Activated CD4-positive, alpha-beta memory T cell treated with anti-CD3 and anti-CD28 coated beads for 36 hours (primary cell): ENCODE data around the gene AREG. TPM values are rescaled to one million over a fixed set of nuclear protein-coding genes. Genes with fewer than 3 reads are reported as not detected.

ENCODE experiments used
- CTCF ChIA-PET: fragments of 350-600 bp; sonication (Branson Sonifier 250); formaldehyde crosslinking; loops from one replicate; lab custom pipeline; 2021; ENCODE audit warnings: antibody characterized with exemption, inconsistent platforms; lab: Charles Lee
- POLR2A ChIA-PET: fragments of 350-600 bp; sonication (Branson Sonifier 250); formaldehyde crosslinking; loops from one replicate; lab custom pipeline; 2021; ENCODE audit warnings: antibody characterized with exemption; lab: Charles Lee
- DNase-seq: peaks from one replicate; pipeline ENCODE4 v3.0.0-alpha.2; 2020
- H3K27ac Mint-ChIP-seq: one replicate; pipeline ENCODE4 v1.8.0; 2021; ENCODE audit warnings: mixed read lengths
- H3K27me3 Mint-ChIP-seq: one replicate; pipeline ENCODE4 v1.8.0; 2021; ENCODE audit warnings: mixed read lengths
- H3K36me3 Mint-ChIP-seq: one replicate; pipeline ENCODE4 v1.8.0; 2021; ENCODE audit warnings: mixed read lengths
- H3K4me1 Mint-ChIP-seq: one replicate; pipeline ENCODE4 v1.8.0; 2021; ENCODE audit warnings: low read depth, mixed read lengths
- H3K4me3 Mint-ChIP-seq: one replicate; pipeline ENCODE4 v1.8.0; 2021; ENCODE audit warnings: mild to moderate bottlenecking, mixed read lengths
- H3K9me3 Mint-ChIP-seq: one replicate; pipeline ENCODE4 v1.8.0; 2021; ENCODE audit warnings: mixed read lengths
- intact Hi-C: fragments of 100-400 bp; cut with micrococcal nuclease; formaldehyde crosslinking; loops from one replicate; pipeline ENCODE4 v1.15.1; 2023
- total RNA-seq, 2 experiments: library from RNA; stranded (reverse); gene quantifications; one replicate each; pipeline ENCODE4 v1.2.3, GENCODE V29; 2021

The AREG gene
- total RNA-seq, 2 experiments from 2014 or later, result 0.36 to 0.74 TPM

DNA sequence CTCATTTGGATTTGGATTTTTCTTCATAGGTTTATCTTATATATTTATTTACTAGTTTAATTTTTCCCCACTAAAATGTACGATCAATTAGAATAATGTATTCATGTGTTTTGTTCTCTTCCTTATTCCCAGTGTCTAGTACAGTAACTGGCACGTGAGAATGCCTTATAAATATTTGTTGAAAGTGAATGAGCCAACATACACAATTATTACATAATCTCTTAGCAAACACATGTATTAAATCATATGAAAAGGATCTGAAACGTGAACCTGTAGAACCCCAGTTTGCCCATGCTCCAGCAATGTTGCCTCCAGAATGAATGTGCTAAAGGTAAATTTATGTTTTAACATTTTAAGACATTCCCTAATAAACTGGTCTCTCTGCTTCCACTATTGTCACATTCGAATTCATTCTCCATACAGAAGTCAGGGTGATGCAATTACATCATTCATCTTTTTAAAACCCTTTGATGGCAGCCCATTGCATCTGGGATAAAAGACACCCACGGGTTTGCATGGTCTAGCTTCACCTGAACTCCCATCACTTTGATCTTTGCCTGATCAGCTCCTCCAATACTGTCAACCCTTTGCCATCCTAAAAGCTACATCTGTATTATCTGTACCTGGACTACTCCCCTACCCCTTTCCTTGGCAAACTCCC is 30.7 kb upstream of the AREG start:
- Mint-ChIP-seq H3K4me3 (no peak overlapping the region), H3K4me1 (no peaks in the 10 kb centered on the region), H3K27me3 (peaks cover 11% of the 10 kb centered on the region), H3K27ac (no peak overlapping the region), H3K9me3 (no peaks in the 10 kb centered on the region), H3K36me3 (no peaks in the 10 kb centered on the region)
- POLR2A ChIA-PET, result no interaction called here
- intact Hi-C loops, result no loop called here
- CTCF ChIA-PET, result interaction anchor here (1.0 kb wide), 1 partner anchor 44 kb away, joined by 3 read pairs; no protein-coding TSS in a partner anchor
- no peak for DNase-seq

DNA sequence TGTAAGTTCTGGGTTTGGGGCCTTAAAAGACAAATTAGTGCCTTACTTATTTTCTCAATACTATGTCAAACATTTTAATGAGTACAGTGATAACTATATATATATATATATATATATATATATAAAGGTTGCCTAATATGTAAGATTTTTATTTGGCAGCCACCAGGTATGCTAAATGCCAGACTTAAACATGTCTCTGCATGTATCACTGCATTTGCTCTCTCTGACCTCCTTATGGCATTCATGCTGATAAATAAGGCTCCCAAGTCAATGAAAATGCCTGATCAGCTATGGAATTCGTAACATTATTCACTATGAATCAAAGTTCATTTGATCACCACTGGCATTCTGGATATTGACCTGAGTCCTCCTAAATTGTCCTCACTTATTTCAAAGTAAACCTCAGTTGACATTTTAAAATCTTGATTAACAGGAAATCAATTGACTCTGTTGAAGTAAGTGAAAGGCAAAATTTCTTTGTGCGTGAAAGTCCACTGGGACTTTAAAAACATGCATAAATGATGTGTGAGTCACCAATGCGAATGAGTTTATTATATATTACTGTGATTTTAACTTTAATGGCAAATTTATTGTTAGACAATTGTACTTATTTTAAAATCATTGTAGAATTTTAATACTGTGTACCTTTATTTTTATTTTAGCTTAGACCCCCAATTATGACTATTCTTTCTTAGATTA is 29.2 kb upstream of the AREG start:
- no peaks in the 10 kb centered on the region for H3K4me1 Mint-ChIP-seq
- CTCF ChIA-PET, result interaction anchor here (1.0 kb wide), 1 partner anchor 45 kb away, joined by 3 read pairs; no protein-coding TSS in a partner anchor
- POLR2A ChIA-PET, result no interaction called here
- H3K27me3 Mint-ChIP-seq, result peaks cover 6% of the 10 kb centered on the region
- no peaks in the 10 kb centered on the region for H3K36me3 Mint-ChIP-seq
- DNase-seq, result no peak
- H3K9me3 Mint-ChIP-seq, result no peaks in the 10 kb centered on the region
- no peak overlapping the region for H3K4me3 Mint-ChIP-seq
- no peak overlapping the region for H3K27ac Mint-ChIP-seq
- intact Hi-C loops, result no loop called here

DNA sequence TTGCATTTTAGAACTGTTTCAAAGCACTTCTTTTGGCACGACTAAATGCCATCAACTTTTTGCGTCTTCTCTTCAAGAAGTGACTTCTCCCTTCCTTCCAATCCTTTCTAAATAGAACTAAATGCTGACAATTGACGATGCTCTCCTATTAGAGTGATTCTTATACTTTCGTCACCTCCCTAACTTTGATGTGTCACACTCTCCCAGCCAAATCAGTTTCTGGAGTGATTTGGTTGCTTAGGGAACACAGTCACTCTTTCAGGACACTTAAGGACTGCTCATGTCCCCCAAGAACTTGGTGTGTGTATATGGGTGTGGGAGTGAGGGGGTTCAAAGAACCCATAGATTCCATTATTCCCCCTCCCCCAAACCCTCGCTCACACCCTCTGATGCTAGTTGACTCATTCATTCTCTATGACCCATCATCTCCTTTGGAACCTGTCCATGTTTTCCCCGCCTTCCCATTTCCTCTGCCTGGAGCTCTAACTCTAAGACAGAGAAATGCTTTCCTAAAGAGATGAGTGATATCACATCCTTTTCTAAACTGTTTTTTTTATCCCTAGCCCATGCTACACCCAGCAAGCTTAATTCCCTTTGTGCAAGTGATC is 26.8 kb upstream of the AREG start:
- no peak for DNase-seq
- Mint-ChIP-seq H3K9me3 (no peaks in the 10 kb centered on the region), H3K4me1 (no peaks in the 10 kb centered on the region), H3K27ac (no peak overlapping the region), H3K4me3 (no peak overlapping the region), H3K27me3 (peaks cover 8% of the 10 kb centered on the region), H3K36me3 (no peaks in the 10 kb centered on the region)
- intact Hi-C loops, result no loop called here
- ChIA-PET CTCF (no interaction called here), POLR2A (no interaction called here)

DNA sequence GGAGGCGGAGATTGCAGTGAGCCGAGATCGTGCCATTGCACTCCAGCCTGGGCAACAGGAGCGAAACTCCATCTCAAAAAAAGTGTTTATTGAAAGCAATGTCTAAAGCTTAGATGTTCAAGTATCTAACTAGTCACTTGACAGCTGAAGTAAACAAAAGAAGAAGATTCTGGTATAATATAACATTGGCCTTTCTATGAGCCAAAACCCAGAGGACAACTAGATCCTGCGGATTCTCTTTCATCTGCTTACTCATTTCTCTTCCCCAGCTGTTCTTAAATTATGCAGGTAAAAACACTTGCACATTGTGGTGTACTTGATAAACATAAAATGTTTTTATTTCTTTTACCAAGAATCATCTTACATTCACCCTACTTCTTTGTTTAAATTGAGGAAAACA is 24.1 kb upstream of the AREG start:
- H3K9me3 Mint-ChIP-seq, result no peaks in the 10 kb centered on the region
- no peak overlapping the region for H3K4me3 Mint-ChIP-seq
- no peak overlapping the region for H3K27ac Mint-ChIP-seq
- no peaks in the 10 kb centered on the region for H3K36me3 Mint-ChIP-seq
- peaks cover 7% of the 10 kb centered on the region for H3K27me3 Mint-ChIP-seq
- DNase-seq, result no peak
- POLR2A ChIA-PET, result no interaction called here
- intact Hi-C loops, result no loop called here
- H3K4me1 Mint-ChIP-seq, result no peaks in the 10 kb centered on the region
- CTCF ChIA-PET, result no interaction called here

DNA sequence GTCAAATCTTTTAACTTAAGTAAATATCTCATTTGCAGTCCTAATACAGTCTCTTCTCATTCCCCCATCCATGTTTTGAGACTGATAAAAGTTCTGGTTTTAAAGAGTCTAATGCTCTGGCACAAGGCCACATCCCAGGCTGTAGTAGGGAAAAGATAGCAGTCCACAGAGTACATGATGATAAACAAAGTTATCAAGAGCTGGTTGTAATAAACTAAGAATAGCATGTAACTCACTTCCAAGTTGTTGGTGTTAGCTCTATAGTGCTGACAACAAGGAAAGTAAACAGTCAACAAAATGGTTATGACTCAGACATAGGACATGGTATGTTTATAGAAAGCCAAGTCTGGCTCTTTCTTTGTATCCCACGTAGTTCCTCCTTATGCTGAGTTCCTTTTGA is 21.8 kb upstream of the AREG start:
- intact Hi-C loops, result no loop called here
- no peaks in the 10 kb centered on the region for H3K9me3 Mint-ChIP-seq
- POLR2A ChIA-PET, result no interaction called here
- DNase-seq, result no peak
- no peaks in the 10 kb centered on the region for H3K36me3 Mint-ChIP-seq
- no peaks in the 10 kb centered on the region for H3K4me1 Mint-ChIP-seq
- no peak overlapping the region for H3K27ac Mint-ChIP-seq
- H3K4me3 Mint-ChIP-seq, result no peak overlapping the region
- CTCF ChIA-PET, result no interaction called here
- peaks cover 4% of the 10 kb centered on the region for H3K27me3 Mint-ChIP-seq

DNA sequence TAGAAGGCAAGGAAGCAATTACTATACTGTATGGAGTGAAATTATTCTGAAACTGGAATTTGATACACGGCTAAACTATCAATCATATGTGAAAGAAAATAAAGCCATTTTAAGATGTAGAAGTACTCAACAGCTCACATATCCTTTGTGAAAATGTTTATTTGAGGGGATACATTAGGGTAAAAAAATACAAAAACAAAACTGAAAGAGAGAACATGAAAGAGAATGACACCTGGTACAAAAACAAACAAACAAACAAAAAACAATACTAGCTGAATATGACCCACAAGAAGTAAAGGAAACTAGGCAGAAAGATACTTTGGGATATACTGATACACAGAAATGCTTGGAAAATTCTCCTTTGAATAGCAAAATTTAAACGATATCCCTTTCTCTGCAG is 20.8 kb upstream of the AREG start:
- H3K4me3 Mint-ChIP-seq, result no peak overlapping the region
- H3K4me1 Mint-ChIP-seq, result no peaks in the 10 kb centered on the region
- no peak for DNase-seq
- intact Hi-C loops, result no loop called here
- ChIA-PET POLR2A (no interaction called here), CTCF (interaction anchor here (0.8 kb wide), 1 partner anchor 22 kb away, joined by 3 read pairs; no protein-coding TSS in a partner anchor)
- H3K27me3 Mint-ChIP-seq, result peaks cover 4% of the 10 kb centered on the region
- H3K9me3 Mint-ChIP-seq, result no peaks in the 10 kb centered on the region
- no peaks in the 10 kb centered on the region for H3K36me3 Mint-ChIP-seq
- no peak overlapping the region for H3K27ac Mint-ChIP-seq

DNA sequence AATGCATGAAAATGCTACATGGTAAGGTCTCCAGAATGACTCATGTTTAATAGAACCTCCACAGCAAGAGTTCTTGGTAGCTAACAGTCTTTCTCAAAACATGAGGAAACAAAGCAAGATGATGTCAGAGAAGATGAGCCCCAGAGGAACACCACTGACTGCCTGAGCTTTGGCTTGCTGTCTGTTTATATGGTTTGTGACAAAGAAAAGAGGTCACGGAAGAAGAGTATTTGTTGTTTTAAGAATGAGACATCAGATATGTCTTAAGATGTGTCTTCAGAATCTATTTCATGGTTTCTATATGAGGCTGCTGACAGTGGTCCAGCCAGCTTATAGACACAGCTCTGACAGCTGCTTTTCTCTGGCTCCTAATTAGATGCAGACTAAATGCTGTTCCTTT is 18.8 kb upstream of the AREG start:
- intact Hi-C loops, result no loop called here
- Mint-ChIP-seq H3K4me1 (no peaks in the 10 kb centered on the region), H3K27me3 (peaks cover 4% of the 10 kb centered on the region), H3K36me3 (no peaks in the 10 kb centered on the region), H3K4me3 (no peak overlapping the region), H3K27ac (no peak overlapping the region), H3K9me3 (no peaks in the 10 kb centered on the region)
- no peak for DNase-seq
- CTCF ChIA-PET, result no interaction called here
- POLR2A ChIA-PET, result no interaction called here

DNA sequence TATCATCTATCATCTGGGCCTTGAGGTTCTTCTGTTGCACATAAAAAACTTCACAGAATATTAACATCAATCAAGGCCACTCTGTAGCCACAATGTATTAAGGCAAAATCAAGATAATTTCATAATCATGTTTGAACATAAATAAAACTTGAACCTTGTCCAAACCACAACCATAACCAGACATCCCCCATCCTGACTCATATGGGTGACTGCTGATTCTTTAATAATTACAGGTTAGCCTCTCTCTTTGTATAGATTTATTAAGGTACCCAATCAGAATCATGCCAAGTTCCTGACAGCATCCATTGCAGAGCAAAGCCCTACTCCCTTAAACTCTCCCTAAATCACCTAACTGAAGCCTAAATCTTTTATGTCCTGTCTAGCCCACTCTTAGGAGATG is 16.7 kb upstream of the AREG start:
- intact Hi-C loops, result no loop called here
- H3K4me1 Mint-ChIP-seq, result no peaks in the 10 kb centered on the region
- ChIA-PET POLR2A (no interaction called here), CTCF (interaction anchor here (0.7 kb wide), 1 partner anchor 241 kb away, joined by 3 read pairs; no protein-coding TSS in a partner anchor)
- no peak for DNase-seq
- H3K4me3 Mint-ChIP-seq, result no peak overlapping the region
- no peaks in the 10 kb centered on the region for H3K9me3 Mint-ChIP-seq
- no peak overlapping the region for H3K27ac Mint-ChIP-seq
- peaks cover 2% of the 10 kb centered on the region for H3K27me3 Mint-ChIP-seq
- H3K36me3 Mint-ChIP-seq, result no peaks in the 10 kb centered on the region

DNA sequence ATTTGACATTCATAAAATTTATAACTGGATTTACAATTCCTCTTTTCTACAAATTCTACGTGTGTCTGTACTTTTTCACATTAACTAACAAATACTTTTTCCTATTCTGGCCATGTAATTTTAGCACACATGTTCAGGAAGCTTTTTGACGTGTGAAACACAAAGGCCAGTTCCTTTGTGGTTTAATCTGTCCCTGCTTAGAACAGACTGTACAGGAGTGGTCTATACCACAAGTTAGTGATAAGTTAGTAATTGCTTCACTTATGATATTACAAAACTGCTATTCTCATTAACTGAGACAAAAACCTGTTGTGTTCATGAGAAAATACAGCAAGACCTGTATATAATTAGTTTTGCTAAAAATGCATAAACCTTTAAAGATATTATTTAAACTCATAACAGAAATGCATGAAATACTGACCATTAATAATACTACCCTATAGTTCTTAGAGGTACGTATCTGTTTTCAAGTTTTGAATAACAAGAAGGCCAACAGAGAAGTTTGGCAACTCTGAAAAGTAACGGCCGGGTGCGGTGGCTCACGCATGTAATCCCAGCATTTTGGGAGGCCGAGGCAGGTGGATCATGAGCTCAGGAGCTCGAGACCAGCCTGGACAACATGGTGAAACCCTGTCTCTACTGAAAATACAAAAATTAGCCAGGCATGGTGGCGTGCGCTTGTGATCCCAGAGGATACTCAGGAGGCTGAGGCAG is 13.7 kb upstream of the AREG start:
- DNase-seq, result no peak
- no peaks in the 10 kb centered on the region for H3K9me3 Mint-ChIP-seq
- no peak overlapping the region for H3K27ac Mint-ChIP-seq
- intact Hi-C loops, result no loop called here
- no peak overlapping the region for H3K4me3 Mint-ChIP-seq
- H3K27me3 Mint-ChIP-seq, result peaks cover 2% of the 10 kb centered on the region
- ChIA-PET CTCF (no interaction called here), POLR2A (no interaction called here)
- H3K4me1 Mint-ChIP-seq, result no peaks in the 10 kb centered on the region
- no peaks in the 10 kb centered on the region for H3K36me3 Mint-ChIP-seq

DNA sequence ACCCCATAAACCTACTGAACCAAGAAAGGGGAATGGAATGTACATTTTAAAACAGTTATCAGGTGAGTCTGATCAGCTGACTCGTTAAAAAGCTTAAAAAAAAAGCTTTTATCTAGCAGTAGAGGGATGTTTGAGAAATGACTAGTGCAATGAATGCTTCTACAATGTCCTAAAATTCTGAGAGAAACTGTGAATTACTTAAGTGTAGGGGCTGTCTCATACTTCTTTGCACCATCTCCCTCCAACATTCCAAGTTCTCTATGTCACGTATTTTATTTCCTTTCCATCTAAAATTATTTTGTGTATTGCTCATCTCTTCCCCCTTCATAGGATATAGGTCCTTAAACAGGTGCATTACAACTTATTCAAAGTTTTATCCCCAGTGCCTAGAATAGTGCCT is 11.9 kb upstream of the AREG start:
- Mint-ChIP-seq H3K27me3 (peaks cover 3% of the 10 kb centered on the region), H3K4me3 (no peak overlapping the region), H3K36me3 (no peaks in the 10 kb centered on the region), H3K27ac (no peak overlapping the region), H3K9me3 (no peaks in the 10 kb centered on the region), H3K4me1 (no peaks in the 10 kb centered on the region)
- DNase-seq, result no peak
- POLR2A ChIA-PET, result no interaction called here
- CTCF ChIA-PET, result interaction anchor here (0.7 kb wide), 1 partner anchor 39 kb away, joined by 3 read pairs; no protein-coding TSS in a partner anchor
- intact Hi-C loops, result no loop called here

DNA sequence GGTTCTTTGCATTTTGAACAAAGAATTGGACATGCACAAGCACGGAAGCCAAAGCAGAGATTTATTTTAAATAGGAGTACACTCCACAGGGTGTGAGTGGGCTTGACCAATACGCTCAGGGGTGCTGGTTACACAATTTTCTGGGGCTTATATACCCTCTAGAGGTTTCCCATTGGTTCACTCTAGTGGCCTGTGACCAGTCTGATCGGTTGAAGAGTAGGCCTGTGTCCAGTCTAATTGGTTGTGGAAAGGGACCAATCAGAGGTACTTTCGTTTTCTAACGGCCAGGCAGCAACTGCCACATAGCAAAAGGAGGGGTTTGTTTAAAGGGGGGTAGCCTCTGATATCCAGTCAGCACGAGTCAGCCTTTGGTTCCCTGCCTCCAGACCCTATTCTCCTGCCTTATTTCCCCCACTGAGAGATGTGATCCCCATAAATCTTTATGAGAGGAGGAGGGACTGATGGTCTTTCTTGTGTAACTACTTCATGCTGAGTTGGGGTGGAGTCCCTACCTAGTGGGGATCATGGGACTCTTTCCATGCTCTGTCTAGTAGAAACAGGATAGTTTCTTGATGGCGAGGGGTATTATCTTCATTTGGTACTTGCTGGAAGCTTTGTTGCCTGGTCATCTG is 11.3 kb upstream of the AREG start:
- CTCF ChIA-PET, result no interaction called here
- Mint-ChIP-seq H3K4me3 (no peak overlapping the region), H3K9me3 (no peaks in the 10 kb centered on the region), H3K27me3 (peaks cover 3% of the 10 kb centered on the region), H3K36me3 (no peaks in the 10 kb centered on the region), H3K27ac (no peak overlapping the region), H3K4me1 (no peaks in the 10 kb centered on the region)
- POLR2A ChIA-PET, result no interaction called here
- no peak for DNase-seq
- intact Hi-C loops, result no loop called here

DNA sequence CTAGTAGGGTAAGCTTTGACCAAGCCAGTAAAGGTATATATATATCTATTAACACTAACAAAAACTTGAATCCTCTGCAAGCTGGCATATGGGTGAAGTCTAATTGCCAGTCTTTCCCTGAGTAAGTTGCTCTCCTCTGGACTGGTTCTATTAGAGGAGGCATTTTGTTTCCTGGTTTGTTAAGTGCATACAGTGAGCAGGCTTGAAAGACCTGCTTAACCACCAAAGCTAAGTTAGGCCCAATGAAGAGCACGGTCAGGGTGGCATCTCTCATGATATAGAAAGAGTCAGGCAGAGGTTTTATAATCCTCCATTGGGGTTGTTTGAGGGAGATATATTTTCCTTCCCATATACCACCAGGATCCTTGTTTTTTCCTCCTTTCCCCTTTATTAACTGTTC is 9.6 kb upstream of the AREG start:
- Mint-ChIP-seq H3K4me3 (no peak overlapping the region), H3K36me3 (no peaks in the 10 kb centered on the region), H3K27me3 (peaks cover 3% of the 10 kb centered on the region), H3K4me1 (no peaks in the 10 kb centered on the region), H3K27ac (no peak overlapping the region), H3K9me3 (no peaks in the 10 kb centered on the region)
- intact Hi-C loops, result no loop called here
- POLR2A ChIA-PET, result no interaction called here
- DNase-seq, result no peak
- CTCF ChIA-PET, result interaction anchor here (0.7 to 1.1 kb wide), 3 partner anchors 207 to 246 kb away, joined by 3 read pairs; no protein-coding TSS in a partner anchor
